Caco-2 (cell line): Measurements from ENCODE around the gene PIBF1. TPM values are rescaled to one million over a fixed set of nuclear protein-coding genes. Genes with fewer than 3 reads are reported as not detected.

Experiments used
- BruUV-seq: library from RNA; stranded (reverse); fragments of 400-500 nt; replicated peaks from 2 replicates; lab custom pipeline; 2021; lab: Mats Ljungman, UMichigan
- CTCF ChIA-PET: fragments of 300-600 bp; sonication (Branson Sonifier 250); formaldehyde crosslinking; loops from one replicate; lab custom pipeline; 2022; ENCODE audit warnings: antibody characterized with exemption; lab: Charles Lee
- POLR2A ChIA-PET: fragments of 300-600 bp; sonication (Branson Sonifier 250); formaldehyde crosslinking; loops from one replicate; lab custom pipeline; 2022; ENCODE audit warnings: antibody characterized with exemption; lab: Charles Lee
- DNase-seq, 2 experiments: peaks; one replicate each; pipeline versions ENCODE4 v3.0.0 to v3.0.0-alpha.2; 2020 to 2022
- H3K27me3 ChIP-seq: replicated peaks from 2 replicates; pipeline ENCODE4 v1.6.0; 2011; ENCODE audit warnings: low read length; ENCODE audit not compliant: control insufficient read depth, insufficient read depth
- H3K36me3 ChIP-seq: 2 replicates; pipeline ENCODE4 v1.5.1; 2011; ENCODE audit warnings: low read length; ENCODE audit not compliant: control insufficient read depth, insufficient read depth
- H3K4me1 ChIP-seq: fragments of 250-450 bp; sonication (Bioruptor Pico); 2 replicates; pipeline ENCODE4 v1.5.1; 2020; ENCODE audit warnings: mild to moderate bottlenecking
- H3K4me3 ChIP-seq: 2 replicates; pipeline ENCODE4 v1.5.1; 2011; ENCODE audit warnings: low read depth, mild to moderate bottlenecking, control low read depth, low read length
- H3K9me3 ChIP-seq: fragments of 250-450 bp; sonication (Bioruptor Pico); 2 replicates; pipeline ENCODE4 v1.5.1; 2020; ENCODE audit warnings: mild to moderate bottlenecking, moderate library complexity
- H3K27ac Mint-ChIP-seq: one replicate; pipeline ENCODE4 v1.8.0; 2022; ENCODE audit warnings: mixed read lengths; ENCODE audit not compliant: unreplicated experiment
- H3K27me3 Mint-ChIP-seq: one replicate; pipeline ENCODE4 v1.8.0; 2022; ENCODE audit warnings: mixed read lengths; ENCODE audit not compliant: insufficient read depth, unreplicated experiment
- H3K36me3 Mint-ChIP-seq: one replicate; pipeline ENCODE4 v1.8.0; 2022; ENCODE audit warnings: mild to moderate bottlenecking, mixed read lengths; ENCODE audit not compliant: insufficient read depth, unreplicated experiment
- H3K4me1 Mint-ChIP-seq: one replicate; pipeline ENCODE4 v1.8.0; 2022; ENCODE audit warnings: low read depth, mixed read lengths; ENCODE audit not compliant: unreplicated experiment
- H3K4me3 Mint-ChIP-seq: one replicate; pipeline ENCODE4 v1.8.0; 2022; ENCODE audit warnings: mild to moderate bottlenecking, moderate library complexity, mixed read lengths; ENCODE audit not compliant: unreplicated experiment
- H3K9me3 Mint-ChIP-seq: one replicate; pipeline ENCODE4 v1.8.0; 2022; ENCODE audit warnings: mixed read lengths; ENCODE audit not compliant: unreplicated experiment
- CTCF ChIP-seq, 2 experiments: fragments of 200-600 bp in 1 of 2; IDR thresholded peaks; 1 replicate in 1 of 2; 2 replicates in 1 of 2; pipeline versions ENCODE4 v1.5.1 to v1.8.0; 2011 to 2022; ENCODE audit warnings: antibody characterized with exemption in 1 of 2, control low read depth in 1 of 2, inconsistent platforms in 1 of 2, low read depth in 1 of 2, low read length in 1 of 2, mild to moderate bottlenecking in 1 of 2, moderate library complexity in 1 of 2; ENCODE audit not compliant: insufficient read depth in 1 of 2, severe bottlenecking in 1 of 2, unreplicated experiment in 1 of 2
- intact Hi-C: fragments of 100-400 bp; cut with micrococcal nuclease; formaldehyde crosslinking; loops from one replicate; pipeline ENCODE4 v1.10.0; 2022; ENCODE audit not compliant: unreplicated experiment
- total RNA-seq: library from RNA; stranded (reverse); gene quantifications from 2 replicates; pipeline ENCODE4 v1.2.3, GENCODE V29; 2022

Gene PIBF1
- total RNA-seq, 1 experiment from 2014 or later: 13.4 TPM

GRCh38 chr13:72911981-72912380 lies 130.0 kb downstream of the PIBF1 start:
- Histone ChIP-seq H3K27me3 (no peaks in the 10 kb centered on the region), H3K4me3 (no peak overlapping the region), H3K9me3 (no peaks in the 10 kb centered on the region), H3K4me1 (no peaks in the 10 kb centered on the region), H3K36me3 (no peaks in the 10 kb centered on the region)
- no peaks in the 10 kb centered on the region for H3K4me1 Mint-ChIP-seq
- no peaks in the 10 kb centered on the region for H3K9me3 Mint-ChIP-seq
- intact Hi-C loops: no loop called here
- H3K4me3 Mint-ChIP-seq: no peak overlapping the region
- POLR2A ChIA-PET: no interaction called here
- H3K27ac Mint-ChIP-seq: no peak overlapping the region
- TF ChIP-seq CTCF (IDR thresholded peaks at IDR 0.05; ENCODE audit: insufficient read depth in 1 of 2, low read depth in 1 of 2, low read length in 1 of 2, severe bottlenecking in 1 of 2, unreplicated experiment in 1 of 2): no peak
- CTCF ChIA-PET: no interaction called here
- no TSS peak for BruUV-seq
- peaks cover 24% of the 10 kb centered on the region for H3K36me3 Mint-ChIP-seq
- no peaks in the 10 kb centered on the region for H3K27me3 Mint-ChIP-seq
- DNase-seq: no peak

GRCh38 chr13:72920097-72920496 lies 138.2 kb downstream of the PIBF1 start:
- intact Hi-C loops: no loop called here
- Mint-ChIP-seq H3K36me3 (peaks cover 17% of the 10 kb centered on the region), H3K4me1 (no peaks in the 10 kb centered on the region), H3K27ac (no peak overlapping the region), H3K4me3 (no peak overlapping the region), H3K9me3 (no peaks in the 10 kb centered on the region), H3K27me3 (no peaks in the 10 kb centered on the region)
- Histone ChIP-seq H3K36me3 (no peaks in the 10 kb centered on the region), H3K4me1 (no peaks in the 10 kb centered on the region), H3K4me3 (no peak overlapping the region), H3K9me3 (no peaks in the 10 kb centered on the region; the same call in 1 of the 2 replicates), H3K27me3 (no peaks in the 10 kb centered on the region)
- POLR2A ChIA-PET: no interaction called here
- TF ChIP-seq CTCF (IDR thresholded peaks at IDR 0.05; ENCODE audit: insufficient read depth in 1 of 2, low read depth in 1 of 2, low read length in 1 of 2, severe bottlenecking in 1 of 2, unreplicated experiment in 1 of 2): no peak
- no peak for DNase-seq
- CTCF ChIA-PET: no interaction called here
- no TSS peak for BruUV-seq

GRCh38 chr13:72931311-72931710 lies 149.4 kb downstream of the PIBF1 start:
- CTCF ChIA-PET: no interaction called here
- intact Hi-C loops: no loop called here
- POLR2A ChIA-PET: no interaction called here
- TF ChIP-seq CTCF (IDR thresholded peaks at IDR 0.05; ENCODE audit: insufficient read depth in 1 of 2, low read depth in 1 of 2, low read length in 1 of 2, severe bottlenecking in 1 of 2, unreplicated experiment in 1 of 2): no peak
- DNase-seq: no peak
- Mint-ChIP-seq H3K4me3 (no peak overlapping the region), H3K27ac (no peak overlapping the region), H3K4me1 (no peaks in the 10 kb centered on the region), H3K27me3 (no peaks in the 10 kb centered on the region), H3K9me3 (no peaks in the 10 kb centered on the region), H3K36me3 (no peaks in the 10 kb centered on the region)
- no peaks in the 10 kb centered on the region for H3K27me3 ChIP-seq
- no peaks in the 10 kb centered on the region; the same call in 1 of the 2 replicates for H3K9me3 ChIP-seq
- no peak overlapping the region for H3K4me3 ChIP-seq
- H3K4me1 ChIP-seq: peaks cover 5% of the 10 kb centered on the region; the same call in 1 of the 2 replicates
- no TSS peak for BruUV-seq
- H3K36me3 ChIP-seq: no peaks in the 10 kb centered on the region
